Measurements from ENCODE around the gene EXD3.
A peak's percentile ranks its signal among the peaks of the same experiment; 100 is the strongest.

Gene EXD3

GRCh38 chr9:137446851-137447471 is 24.0 kb upstream of the EXD3 start:
- DNase-seq: no peak

DNA sequence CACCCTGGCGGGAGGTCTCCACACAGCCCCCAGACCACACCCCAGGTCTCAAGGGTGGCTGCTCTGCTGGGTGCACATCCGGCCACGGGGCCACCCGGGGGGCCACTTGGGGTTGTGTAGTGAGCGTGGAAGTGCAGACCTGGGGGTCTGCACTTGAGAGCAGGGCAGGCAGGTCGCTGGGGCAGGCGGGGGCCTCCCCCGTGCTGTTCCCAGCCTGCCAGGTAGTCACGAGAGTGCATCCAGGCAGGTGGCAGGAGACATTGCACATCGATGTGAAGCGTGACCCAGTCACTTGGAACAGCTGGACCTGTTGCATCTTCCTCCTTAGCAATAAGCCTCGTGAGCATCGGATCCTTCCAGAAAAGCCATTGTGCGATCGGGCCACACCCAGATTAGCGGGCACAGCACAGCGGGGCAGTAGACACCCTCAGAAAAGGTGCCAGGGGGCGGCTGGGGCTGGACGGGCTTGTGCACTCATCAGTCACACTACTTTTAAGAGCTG is 23.0 kb upstream of the EXD3 start:
- peak; percentile 86 for DNase-seq

- DNase-seq: peak; percentile 87
Measured at GRCh38 chr9:137445275-137445807, 22.4 kb upstream of the EXD3 start.

GRCh38 chr9:137444106-137444790 is 21.3 kb upstream of the EXD3 start:
- DNase-seq: no peak

GRCh38 chr9:137441935-137442321 is 19.0 kb upstream of the EXD3 start:
- DNase-seq: no peak

DNA sequence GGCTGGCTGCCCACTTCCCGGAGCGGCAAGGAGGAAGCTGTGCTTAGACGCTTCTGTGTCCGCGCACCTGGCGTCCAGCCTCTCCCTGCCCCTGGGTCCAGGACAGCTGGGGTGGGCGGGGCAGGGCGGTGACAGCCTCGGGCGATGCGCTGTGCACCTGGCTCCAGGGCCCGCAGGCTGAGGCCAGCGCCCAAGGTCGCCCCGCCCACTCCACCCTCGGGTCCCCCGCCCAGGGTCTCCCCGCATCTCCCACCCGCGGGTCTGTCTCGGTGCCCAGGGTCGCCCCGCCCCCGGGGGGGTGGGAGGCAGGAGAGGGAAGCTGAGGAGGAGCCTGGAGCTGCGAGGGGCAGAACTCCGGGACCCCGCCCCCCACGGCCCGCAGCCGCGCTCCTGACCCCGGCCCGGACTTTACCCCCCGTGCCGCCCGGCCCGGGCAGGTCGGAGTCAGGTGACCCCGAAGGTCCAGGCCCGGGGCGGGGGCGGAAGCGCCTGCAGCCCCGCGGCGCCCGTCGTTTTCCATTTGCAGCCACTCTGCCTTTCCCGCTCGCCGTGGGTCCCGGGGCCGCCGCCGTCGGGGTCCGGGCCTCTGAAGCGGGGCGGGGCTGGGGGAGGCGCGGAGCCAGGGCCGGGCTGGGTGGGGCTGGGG is 18.4 kb upstream of the EXD3 start, which contains the start of gene ENTPD8:
TSS of gene ENTPD8 (minus strand) at position 69 of the 646 bp plus-strand sequence. CDS start 3,072 bp downstream, outside the sequence.
- DNase-seq: peak; percentile 99

GRCh38 chr9:137439158-137439714 is 16.3 kb upstream of the EXD3 start:
- DNase-seq: peak; percentile 41

- no peak for DNase-seq
Measured at GRCh38 chr9:137438591-137439157, 15.7 kb upstream of the EXD3 start.

DNA sequence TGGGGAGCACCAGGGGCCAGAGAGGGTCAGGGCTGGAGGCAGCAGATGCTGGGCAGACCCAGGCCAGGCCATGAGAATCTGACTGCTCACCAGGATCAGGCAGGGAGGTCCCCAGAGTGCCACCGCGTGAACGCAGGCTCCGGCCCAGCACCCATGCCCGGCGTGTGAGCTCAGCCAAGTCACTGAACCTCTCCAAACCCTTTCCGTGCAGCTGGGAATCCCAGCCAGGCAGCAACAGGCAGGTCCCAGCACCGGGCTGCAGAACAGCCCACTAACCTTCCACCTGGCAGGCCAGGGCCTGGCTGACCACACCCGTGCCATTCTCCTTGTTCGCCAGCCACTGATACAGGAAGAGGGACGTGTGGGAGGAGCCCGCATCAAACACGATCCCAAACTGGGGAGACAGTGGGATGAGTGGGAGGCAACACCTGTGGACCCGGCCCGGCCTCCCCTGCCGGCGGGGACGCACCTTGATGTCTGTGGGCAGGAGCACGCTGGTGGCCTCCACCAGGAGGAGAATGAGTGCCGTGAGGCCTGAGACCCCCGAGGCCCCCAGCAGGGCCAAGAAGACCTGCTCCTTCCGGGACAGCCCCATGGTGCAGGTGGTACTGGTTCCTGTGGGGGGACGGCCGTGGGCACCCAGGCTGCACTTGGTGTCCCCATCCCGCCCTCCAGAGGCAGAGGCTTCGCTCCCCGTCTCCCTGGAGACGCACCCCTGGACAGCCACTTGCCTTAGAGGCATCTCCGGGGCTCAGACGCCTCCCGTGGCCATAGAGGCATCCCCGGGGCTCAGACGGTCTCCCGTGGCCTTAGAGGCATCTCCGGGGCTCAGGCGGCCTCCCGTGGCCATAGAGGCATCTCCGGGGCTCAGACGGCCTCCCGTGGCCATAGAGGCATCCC is 15.0 kb upstream of the EXD3 start:
- DNase-seq: no peak

- no peak for DNase-seq
Measured at GRCh38 chr9:137436761-137437600, 14.0 kb upstream of the EXD3 start.

GRCh38 chr9:137435980-137436760 is 13.2 kb upstream of the EXD3 start:
- DNase-seq: peak; percentile 94

GRCh38 chr9:137435381-137435891 is 12.5 kb upstream of the EXD3 start:
- no peak for DNase-seq

DNA sequence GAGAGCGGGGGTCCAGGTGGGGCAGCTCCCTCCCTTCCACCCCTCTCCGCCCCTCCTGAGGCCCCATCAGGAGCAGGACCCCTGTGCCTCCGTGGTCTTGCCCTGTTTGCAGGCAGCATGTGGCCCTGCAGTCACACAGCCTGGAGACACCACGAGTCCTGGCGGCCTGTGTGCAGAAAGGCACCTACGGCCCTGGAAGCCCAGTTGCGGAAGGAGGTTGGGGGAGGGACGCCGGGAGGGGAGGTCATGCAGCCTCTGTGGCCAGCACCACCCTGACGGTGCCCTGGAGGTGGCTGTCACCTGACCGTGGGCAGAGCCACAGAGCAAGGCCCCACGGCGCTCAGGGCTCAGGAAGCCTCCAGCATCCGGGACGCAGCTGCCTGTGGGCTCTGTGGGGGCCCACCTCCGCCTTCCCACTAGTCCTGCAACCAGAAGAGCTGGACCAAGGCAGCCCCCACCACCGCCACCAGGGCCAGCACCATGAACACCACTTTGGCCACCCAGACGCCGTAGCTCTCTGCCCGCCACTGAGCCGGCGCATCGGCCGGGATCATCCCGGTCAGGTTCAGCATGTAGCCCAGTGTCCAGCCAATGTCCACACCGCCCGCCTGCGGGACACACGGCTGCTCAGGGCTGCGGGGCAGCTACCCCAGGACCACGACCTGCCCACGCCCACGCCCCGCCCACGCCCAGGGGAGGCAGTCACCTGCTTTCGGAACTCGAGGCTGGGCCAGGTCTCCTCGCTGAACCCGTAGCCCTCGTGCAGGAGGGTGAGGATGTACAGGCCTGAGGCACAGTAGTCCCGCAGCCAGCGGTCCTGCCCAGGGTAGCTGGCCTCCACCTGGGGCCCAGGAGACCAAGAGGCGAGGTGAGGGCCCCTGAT is 11.8 kb upstream of the EXD3 start:
- no peak for DNase-seq

DNA sequence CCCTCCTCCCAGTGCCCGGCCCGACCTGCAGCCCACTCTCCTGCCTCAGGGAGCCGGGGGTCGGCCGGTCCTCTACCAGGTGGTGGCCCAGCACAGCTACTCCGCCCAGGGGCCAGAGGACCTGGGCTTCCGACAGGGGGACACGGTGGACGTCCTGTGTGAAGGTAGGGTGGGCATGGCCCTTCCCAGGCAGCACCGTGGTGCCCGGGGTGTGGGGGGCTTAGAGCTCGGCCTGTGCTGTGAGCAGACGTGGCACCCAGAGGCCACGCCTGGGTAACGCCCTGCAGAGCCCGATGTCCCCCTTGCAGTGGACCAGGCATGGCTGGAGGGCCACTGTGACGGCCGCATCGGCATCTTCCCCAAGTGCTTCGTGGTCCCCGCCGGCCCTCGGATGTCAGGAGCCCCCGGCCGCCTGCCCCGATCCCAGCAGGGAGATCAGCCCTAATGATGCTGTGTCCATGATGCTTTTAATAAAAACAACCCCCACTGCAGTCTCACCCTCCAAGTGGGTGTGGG is 11.0 kb upstream of the EXD3 start:
- DNase-seq: no peak

GRCh38 chr9:137433349-137433915 is 10.5 kb upstream of the EXD3 start:
- DNase-seq: no peak

DNA sequence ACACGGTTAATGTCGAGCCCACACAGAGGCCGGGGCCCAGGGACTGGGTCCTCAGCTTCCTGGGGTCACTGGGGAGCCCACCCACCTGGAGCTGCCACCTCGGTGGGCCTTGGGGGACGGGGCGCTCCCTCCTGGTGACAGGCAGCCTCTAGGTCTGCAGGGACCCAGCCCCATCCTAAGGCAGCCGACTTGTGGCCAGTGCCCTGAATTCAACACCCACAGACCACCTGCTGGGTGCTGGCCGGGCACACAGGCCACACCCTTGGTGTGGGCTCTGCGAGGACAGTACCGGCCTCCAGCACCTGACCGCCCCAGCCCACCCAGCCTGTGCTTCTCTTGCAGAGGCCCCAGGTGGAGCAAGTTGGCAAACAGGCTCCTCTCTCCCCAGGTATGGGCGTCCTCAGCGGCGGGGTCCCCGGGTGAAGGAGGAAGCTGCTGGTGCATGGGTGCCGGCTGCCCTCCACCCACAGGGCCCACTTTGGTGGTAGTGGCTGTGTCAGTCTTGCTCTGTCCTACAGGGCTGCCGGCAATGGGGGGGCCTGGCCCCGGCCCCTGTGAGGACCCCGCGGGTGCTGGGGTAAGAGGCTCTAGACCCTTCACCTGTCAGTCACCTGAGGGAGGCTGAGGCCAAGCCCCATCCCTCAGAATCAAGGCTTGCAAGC is 9.9 kb upstream of the EXD3 start:
- no peak for DNase-seq

- DNase-seq: no peak
Measured at GRCh38 chr9:137431416-137431931, 8.5 kb upstream of the EXD3 start.

Data from DMS53 (cell line).